ENCODE results near the gene CA9.

Gene CA9

GRCh38 chr9:35718721-35719511 lies 45.2 kb downstream of the CA9 start:
- DNase-seq, result no peak

GRCh38 chr9:35719546-35719945 lies 45.8 kb downstream of the CA9 start:
- DNase-seq, result no peak

- DNase-seq, result no peak
These were observed 49.7 kb downstream of the CA9 start for GRCh38 chr9:35723426-35723825.

GRCh38 chr9:35723908-35724307 lies 50.2 kb downstream of the CA9 start:
- no peak for DNase-seq

- DNase-seq, result no peak
These were observed 51.6 kb downstream of the CA9 start for GRCh38 chr9:35725362-35725761.

- DNase-seq, result peak; percentile 52
These were observed 53.2 kb downstream of the CA9 start for GRCh38 chr9:35726931-35727330.

GRCh38 chr9:35727676-35728040 lies 53.9 kb downstream of the CA9 start:
- DNase-seq, result no peak

GRCh38 chr9:35728041-35728971 lies 54.6 kb downstream of the CA9 start:
- DNase-seq, result no peak

- no peak for DNase-seq
These were observed 55.4 kb downstream of the CA9 start for GRCh38 chr9:35729101-35729500.

GRCh38 chr9:35729700-35730485 lies 56.2 kb downstream of the CA9 start:
- no peak for DNase-seq

GRCh38 chr9:35730486-35730854 lies 56.7 kb downstream of the CA9 start:
- no peak for DNase-seq

All from activated T-cell treated with anti-CD3 and anti-CD28 coated beads, Interleukin-2, amount 50 U/mL, for 1 hour (primary cell).